Fibroblast of villous mesenchyme (primary cell): ENCODE results near the gene ABCB6. TPM values are rescaled to one million over a fixed set of nuclear protein-coding genes. Genes with fewer than 3 reads are reported as not detected.
A peak's percentile ranks its signal among the peaks of the same experiment; 100 is the strongest.

Experiments used
- DNase-seq: peaks from one replicate; pipeline ENCODE4 v3.0.0-alpha.2; 2010; ENCODE audit warnings: low read depth
- H3K4me3 ChIP-seq: 2 replicates; pipeline ENCODE4 v1.5.1; 2011; ENCODE audit warnings: low read depth, mild to moderate bottlenecking, low read length
- total RNA-seq: library from RNA; depleted of rRNA; stranded (reverse); fragments of >200 nt; gene quantifications from 2 replicates; pipeline ENCODE4 v1.2.3, GENCODE V29; 2012
- TF ChIP-seq, protein P1 (sequence below): IDR thresholded peaks from 2 replicates; pipeline ENCODE4 v1.5.1; 2012; ENCODE audit warnings: low read depth, mild to moderate bottlenecking, low read length; ENCODE audit not compliant: insufficient read depth

Gene ABCB6
- total RNA-seq, 1 donor, result 31.1 TPM

DNA sequence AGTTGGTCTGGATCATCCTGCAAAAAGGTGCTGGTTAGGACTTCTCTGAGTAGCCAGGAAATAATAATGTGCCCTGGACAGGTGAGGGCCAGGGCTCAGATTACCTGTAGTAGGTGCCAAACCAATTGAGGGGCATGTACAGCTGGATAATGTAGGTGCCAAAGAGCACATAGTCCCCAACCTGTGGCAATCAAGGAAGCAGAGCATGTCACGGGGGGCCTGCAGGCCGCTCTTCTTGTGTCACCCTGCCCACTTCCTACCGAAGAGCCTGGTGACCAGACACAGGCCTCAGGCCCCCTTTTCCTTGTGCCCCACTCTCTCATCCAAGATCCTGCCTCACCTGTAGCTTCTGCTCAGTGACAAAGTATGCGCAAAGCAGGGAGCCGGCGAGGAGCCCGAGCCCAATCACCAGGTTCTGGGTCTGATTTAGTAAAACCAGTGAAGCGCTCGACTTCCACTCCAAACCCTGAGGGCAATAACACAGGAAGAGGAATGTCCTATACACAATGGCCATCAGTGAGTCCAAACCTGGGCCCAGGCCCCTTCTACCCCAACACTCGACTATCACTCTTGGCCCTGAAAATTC is 5.2 kb downstream of the ABCB6 start:
- H3K4me3 ChIP-seq, result no peak overlapping the region
- TF ChIP-seq, protein P1, sequence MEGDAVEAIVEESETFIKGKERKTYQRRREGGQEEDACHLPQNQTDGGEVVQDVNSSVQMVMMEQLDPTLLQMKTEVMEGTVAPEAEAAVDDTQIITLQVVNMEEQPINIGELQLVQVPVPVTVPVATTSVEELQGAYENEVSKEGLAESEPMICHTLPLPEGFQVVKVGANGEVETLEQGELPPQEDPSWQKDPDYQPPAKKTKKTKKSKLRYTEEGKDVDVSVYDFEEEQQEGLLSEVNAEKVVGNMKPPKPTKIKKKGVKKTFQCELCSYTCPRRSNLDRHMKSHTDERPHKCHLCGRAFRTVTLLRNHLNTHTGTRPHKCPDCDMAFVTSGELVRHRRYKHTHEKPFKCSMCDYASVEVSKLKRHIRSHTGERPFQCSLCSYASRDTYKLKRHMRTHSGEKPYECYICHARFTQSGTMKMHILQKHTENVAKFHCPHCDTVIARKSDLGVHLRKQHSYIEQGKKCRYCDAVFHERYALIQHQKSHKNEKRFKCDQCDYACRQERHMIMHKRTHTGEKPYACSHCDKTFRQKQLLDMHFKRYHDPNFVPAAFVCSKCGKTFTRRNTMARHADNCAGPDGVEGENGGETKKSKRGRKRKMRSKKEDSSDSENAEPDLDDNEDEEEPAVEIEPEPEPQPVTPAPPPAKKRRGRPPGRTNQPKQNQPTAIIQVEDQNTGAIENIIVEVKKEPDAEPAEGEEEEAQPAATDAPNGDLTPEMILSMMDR, result no peak
- DNase-seq, result no peak

DNA sequence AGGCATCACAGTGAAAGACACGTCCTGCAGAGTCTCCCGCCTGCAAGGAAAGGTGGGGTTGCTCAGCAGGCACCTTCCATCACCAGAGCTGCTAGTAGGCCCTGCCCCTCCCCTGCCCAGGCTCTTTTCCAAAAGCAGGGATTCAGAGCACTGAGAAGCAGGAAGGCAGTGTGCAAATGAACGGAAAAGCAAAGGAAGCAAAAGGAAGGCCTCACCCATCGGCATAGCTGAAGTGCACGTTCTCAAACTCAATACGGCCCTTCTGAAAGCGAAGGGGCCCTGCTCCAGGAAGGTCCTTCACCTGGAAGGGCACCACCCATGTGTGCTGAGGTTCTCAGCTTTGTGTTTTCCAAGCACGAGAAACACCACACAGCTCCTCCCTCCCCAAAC is 5.7 kb downstream of the ABCB6 start:
- DNase-seq, result no peak
- TF ChIP-seq, protein P1, result no peak
- H3K4me3 ChIP-seq, result no peak overlapping the region

DNA sequence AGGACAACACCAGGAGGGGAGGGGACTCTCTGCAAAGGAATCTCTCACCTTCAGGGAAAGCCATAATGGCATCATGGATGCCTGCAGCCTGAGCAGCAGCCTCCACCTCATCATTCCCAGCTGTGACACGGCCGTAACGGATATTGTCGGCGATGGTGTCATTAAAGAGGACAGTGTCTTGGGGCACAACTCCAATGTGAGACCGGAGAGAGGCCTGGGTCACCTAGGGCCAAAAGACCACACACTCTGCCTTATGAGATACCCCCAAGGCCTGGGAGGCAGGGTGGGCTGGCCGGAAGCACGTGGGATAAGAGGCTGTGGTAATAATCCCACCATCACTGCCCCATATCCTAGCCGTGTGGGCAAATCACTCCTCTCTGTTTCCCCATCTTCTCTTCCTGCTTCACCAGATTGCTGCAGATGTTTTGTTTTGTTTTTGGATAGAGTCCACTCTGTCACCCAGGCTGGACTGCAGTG is 7.8 kb downstream of the ABCB6 start:
- DNase-seq, result no peak
- TF ChIP-seq, protein P1, result no peak

GRCh38 chr2:219210196-219210885 is 8.4 kb downstream of the ABCB6 start:
- H3K4me3 ChIP-seq, result no peak overlapping the region
- TF ChIP-seq, protein P1, result no peak
- no peak for DNase-seq

More for the DNA sequence above, 7.8 kb downstream of the ABCB6 start:
- H3K4me3 ChIP-seq, result no peak overlapping the region

DNA sequence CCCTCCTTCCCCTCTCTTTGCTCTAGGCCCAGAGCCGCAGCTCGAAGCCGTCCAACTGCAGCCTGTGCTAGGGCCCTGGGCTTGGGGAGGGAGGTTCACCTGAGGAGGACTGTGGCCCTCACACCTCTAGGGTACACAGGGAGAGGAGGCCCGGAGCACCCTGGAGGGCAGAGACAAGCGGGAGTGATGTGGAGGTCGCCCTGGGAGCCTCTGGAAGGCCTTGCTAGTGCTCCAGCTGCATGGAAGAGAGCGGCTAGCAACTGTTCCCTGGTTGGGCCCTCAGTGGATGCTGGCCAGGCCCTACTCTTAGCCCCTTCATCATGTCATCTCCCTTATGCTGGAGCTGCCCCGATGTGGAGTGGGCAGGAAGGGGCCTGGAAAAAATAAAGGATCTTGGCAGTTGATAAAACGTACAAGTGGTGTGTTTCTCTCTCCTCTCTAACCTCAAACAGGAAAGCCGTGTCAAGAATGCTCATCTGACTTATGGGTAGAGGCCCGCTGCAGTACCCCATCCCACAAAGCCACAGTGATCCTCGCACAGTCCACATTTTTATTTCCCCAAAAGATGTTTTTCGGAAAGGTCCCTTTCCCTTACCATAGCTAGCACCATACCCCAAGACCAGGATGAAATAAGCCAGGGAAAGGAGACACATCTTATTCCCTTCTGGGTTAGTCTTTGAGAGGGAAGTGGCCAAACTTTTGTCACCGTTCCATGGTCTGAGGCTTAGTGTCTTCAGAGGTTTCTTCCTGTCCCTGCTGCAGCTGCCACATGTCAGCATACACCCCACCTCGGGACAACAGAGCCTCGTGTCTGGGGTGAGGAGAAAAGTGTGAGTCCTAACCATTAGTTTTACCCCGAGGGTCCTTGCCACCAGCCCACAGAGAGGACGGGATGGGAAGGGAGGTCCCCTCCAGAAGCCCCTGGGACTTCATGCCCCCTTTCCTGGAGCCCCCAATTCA is 9.2 kb downstream of the ABCB6 start:
- H3K4me3 ChIP-seq, result no peak overlapping the region
- TF ChIP-seq, protein P1, result no peak
- no peak for DNase-seq

DNA sequence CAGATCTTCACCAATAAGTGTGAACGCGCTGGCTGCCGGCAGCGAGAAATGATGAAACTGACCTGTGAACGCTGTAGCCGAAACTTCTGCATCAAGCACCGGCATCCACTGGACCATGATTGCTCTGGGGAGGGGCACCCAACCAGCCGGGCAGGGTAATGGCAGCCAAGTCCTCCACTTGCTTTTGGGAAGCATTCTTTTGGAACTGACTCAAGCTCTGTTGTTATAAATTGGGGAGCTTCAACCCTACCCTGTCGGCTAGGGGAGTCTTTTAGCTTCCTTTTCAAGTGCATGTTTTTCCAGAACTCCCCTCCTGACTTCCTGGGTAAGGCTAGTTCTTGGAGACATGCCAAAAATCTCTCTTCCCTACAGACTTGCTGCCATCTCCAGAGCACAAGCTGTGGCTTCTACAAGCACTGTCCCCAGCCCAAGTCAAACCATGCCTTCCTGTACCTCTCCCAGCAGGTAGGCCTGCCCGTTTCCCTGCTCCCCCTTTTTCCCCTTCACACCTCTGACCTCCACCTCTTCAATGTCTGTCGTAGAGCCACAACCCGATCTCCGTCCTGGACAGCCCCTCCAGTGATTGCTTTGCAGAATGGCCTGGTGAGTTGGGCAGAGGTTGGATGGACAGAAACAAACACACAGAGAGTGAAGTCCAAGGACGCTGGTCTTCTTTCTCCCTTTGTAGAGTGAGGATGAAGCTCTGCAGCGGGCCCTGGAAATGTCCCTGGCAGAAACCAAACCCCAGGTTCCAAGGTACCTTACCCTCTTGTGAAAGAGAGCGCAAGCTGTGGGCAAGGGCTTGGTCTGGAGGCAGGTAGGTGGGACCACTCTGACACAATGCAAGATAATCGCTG is 10.6 kb downstream of the ABCB6 start:
- peak overlapping the region; percentile 79 for H3K4me3 ChIP-seq
- TF ChIP-seq, protein P1, result no peak
- DNase-seq, result peak; percentile 58
